SU-DHL-6 (cell line): ENCODE data around the gene KLRC3.
"Not testable (repeated sequence)": the region's sequence is repeated elsewhere in the genome, so short reads cannot be mapped to it uniquely, and the experiment has no call there.

Experiments
- H2AFZ ChIP-seq: fragments of 200-600 bp; sonication (generic); 2 replicates; pipeline ENCODE4 v1.6.1; 2014; ENCODE audit warnings: low read depth, mild to moderate bottlenecking, moderate library complexity, mixed read lengths, antibody characterized with exemption, low read length; ENCODE audit not compliant: severe bottlenecking
- H3F3A ChIP-seq: fragments of 200-600 bp; shearing (Covaris generic); 2 replicates; pipeline ENCODE4 v1.6.0; 2016; ENCODE audit warnings: antibody characterized with exemption, mild to moderate bottlenecking; ENCODE audit not compliant: insufficient read depth
- H3K27ac ChIP-seq: fragments of 200-600 bp; sonication (generic); 2 replicates; pipeline ENCODE4 v1.5.1; 2016; ENCODE audit warnings: low read depth, mild to moderate bottlenecking, low read length, moderate library complexity, mixed read lengths
- H3K27me3 ChIP-seq: fragments of 200-600 bp; sonication (generic), shearing (Covaris generic); 2 replicates; pipeline ENCODE4 v1.6.0; 2014; ENCODE audit warnings: mild to moderate bottlenecking, low read length
- H3K36me3 ChIP-seq: fragments of 200-600 bp; sonication (generic); 2 replicates; pipeline ENCODE4 v1.6.1; 2014; ENCODE audit warnings: mild to moderate bottlenecking, low read length, mixed read lengths
- H3K4me2 ChIP-seq: fragments of 300-600, 200-600 bp; shearing (Covaris generic), sonication (generic); 2 replicates; pipeline ENCODE4 v1.6.0; 2014; ENCODE audit warnings: low read length, low read depth, mild to moderate bottlenecking; ENCODE audit not compliant: poor library complexity, severe bottlenecking
- H3K4me3 ChIP-seq: fragments of 200-600 bp; sonication (generic); 2 replicates; pipeline ENCODE4 v1.5.1; 2014; ENCODE audit warnings: antibody characterized with exemption, low read length, mild to moderate bottlenecking, mixed read lengths; ENCODE audit not compliant: insufficient read depth, poor library complexity, severe bottlenecking
- H3K79me2 ChIP-seq: fragments of 200-600 bp; sonication (generic); 2 replicates; pipeline ENCODE4 v1.6.1; 2014; ENCODE audit warnings: mild to moderate bottlenecking, low read length, moderate library complexity; ENCODE audit not compliant: insufficient read depth
- H3K9ac ChIP-seq: fragments of 200-600 bp; sonication (generic); 2 replicates; pipeline ENCODE4 v1.7.0; 2014; ENCODE audit warnings: mild to moderate bottlenecking, low read length
- H3K9me2 ChIP-seq: fragments of 200-600 bp; sonication (generic); replicated peaks from 2 replicates; pipeline ENCODE4 v1.6.1; 2014; ENCODE audit warnings: low read length; ENCODE audit not compliant: insufficient read depth
- H3K9me3 ChIP-seq: fragments of 200-600 bp; sonication (generic); 2 replicates; pipeline ENCODE4 v1.6.1; 2014; ENCODE audit warnings: low read length, mixed read lengths; ENCODE audit not compliant: insufficient read depth
- H4K20me1 ChIP-seq: fragments of 200-600 bp; sonication (generic); 2 replicates; pipeline ENCODE4 v1.6.1; 2014; ENCODE audit warnings: low read depth, mild to moderate bottlenecking, antibody characterized with exemption, low read length, moderate library complexity, mixed read lengths
- CTCF ChIP-seq: fragments of 200-600 bp; sonication (generic); IDR thresholded peaks from one replicate; pipeline ENCODE4 v1.5.1; 2017; ENCODE audit warnings: antibody characterized with exemption, mild to moderate bottlenecking, low read length, moderate library complexity; ENCODE audit not compliant: insufficient read depth, poor library complexity, severe bottlenecking
- EZH2phosphoT487 ChIP-seq: fragments of 200-600 bp; sonication (generic), shearing (Covaris generic); conservative IDR thresholded peaks from 2 replicates; pipeline ENCODE4 v1.6.1; 2018; ENCODE audit warnings: mild to moderate bottlenecking, antibody characterized with exemption, low read length, moderate library complexity, mixed read lengths

KLRC3 gene

GRCh38 chr12:10368206-10369171 lies 51.9 kb downstream of the KLRC3 start:
- TF ChIP-seq CTCF (no peak), EZH2phosphoT487 (no peak)
- Histone ChIP-seq H3K36me3 (no peaks in the 10 kb centered on the region), H3K27me3 (no peaks in the 10 kb centered on the region), H3K9me2 (no peaks in the 10 kb centered on the region), H3K27ac (no peak overlapping the region), H3K9ac (no peak overlapping the region), H3K79me2 (no peaks in the 10 kb centered on the region), H3K4me3 (no peak overlapping the region), H3F3A (no peaks in the 10 kb centered on the region), H4K20me1 (no peaks in the 10 kb centered on the region), H3K4me2 (no peak overlapping the region), H3K9me3 (no peaks in the 10 kb centered on the region), H2AFZ (no peak overlapping the region)

GRCh38 chr12:10367714-10368113 lies 52.7 kb downstream of the KLRC3 start:
- not testable (repeated sequence) for H3K79me2 ChIP-seq, H3K27me3 ChIP-seq, H3K9me3 ChIP-seq, H2AFZ ChIP-seq, H3K9me2 ChIP-seq, H3K36me3 ChIP-seq, H3F3A ChIP-seq, H4K20me1 ChIP-seq, H3K9ac ChIP-seq, H3K27ac ChIP-seq, H3K4me3 ChIP-seq, H3K4me2 ChIP-seq

- TF ChIP-seq EZH2phosphoT487: no peak
- no peak for TF ChIP-seq CTCF
- H3K9me2 ChIP-seq: no peaks in the 10 kb centered on the region
- no peaks in the 10 kb centered on the region for H3K36me3 ChIP-seq
- H2AFZ ChIP-seq: no peak overlapping the region
- H3K9me3 ChIP-seq: no peaks in the 10 kb centered on the region
- H3K27me3 ChIP-seq: no peaks in the 10 kb centered on the region
- no peaks in the 10 kb centered on the region for H4K20me1 ChIP-seq
- no peak overlapping the region for H3K9ac ChIP-seq
- no peaks in the 10 kb centered on the region for H3K79me2 ChIP-seq
- H3F3A ChIP-seq: no peaks in the 10 kb centered on the region
- no peak overlapping the region for H3K4me2 ChIP-seq
- H3K27ac ChIP-seq: no peak overlapping the region
- no peak overlapping the region for H3K4me3 ChIP-seq
These were observed 53.5 kb downstream of the KLRC3 start for GRCh38 chr12:10366875-10367274.
